HG03432 (cell line): Measurements from ENCODE around the gene BMPER.

Experiments used
- ATAC-seq: cut with Tn5 transposase; IDR thresholded peaks from one replicate; pipeline ENCODE4 v1.9.1; 2021; ENCODE audit warnings: mild to moderate bottlenecking, moderate library complexity; ENCODE audit not compliant: unreplicated experiment

BMPER gene

GRCh38 chr7:33905389-33906032 lies at the start of gene BMPER:
Gene BMPER, plus strand, starts transcription at chr7:33905539. Its CDS starts 75 bp downstream, at chr7:33905614.
- peak; percentile 24 for ATAC-seq

- ATAC-seq = no peak
Measured at GRCh38 chr7:33861947-33862346, 43.4 kb upstream of the BMPER start.

- no peak for ATAC-seq
Measured at GRCh38 chr7:33862946-33863814, 42.2 kb upstream of the BMPER start.

- ATAC-seq = no peak
Measured at GRCh38 chr7:33868166-33868565, 37.2 kb upstream of the BMPER start.

GRCh38 chr7:33869176-33869575 lies 36.2 kb upstream of the BMPER start:
- ATAC-seq = no peak

- ATAC-seq = no peak
Measured at GRCh38 chr7:33870120-33870519, 35.2 kb upstream of the BMPER start.

GRCh38 chr7:33872870-33873269 lies 32.5 kb upstream of the BMPER start:
- ATAC-seq = no peak

- ATAC-seq = no peak
Measured at GRCh38 chr7:33873518-33873917, 31.8 kb upstream of the BMPER start.

- no peak for ATAC-seq
Measured at GRCh38 chr7:33873981-33874750, 31.2 kb upstream of the BMPER start.

- ATAC-seq = no peak
Measured at GRCh38 chr7:33874943-33875342, 30.4 kb upstream of the BMPER start.

GRCh38 chr7:33876596-33877274 lies 28.6 kb upstream of the BMPER start:
- ATAC-seq = no peak

- no peak for ATAC-seq
Measured at GRCh38 chr7:33880787-33881186, 24.6 kb upstream of the BMPER start.

GRCh38 chr7:33881316-33881715 lies 24.0 kb upstream of the BMPER start:
- ATAC-seq = no peak

GRCh38 chr7:33882040-33882837 lies 23.1 kb upstream of the BMPER start:
- no peak for ATAC-seq

- no peak for ATAC-seq
Measured at GRCh38 chr7:33882950-33883670, 22.2 kb upstream of the BMPER start.

GRCh38 chr7:33883671-33883965 lies 21.7 kb upstream of the BMPER start:
- ATAC-seq = no peak

- ATAC-seq = no peak
Measured at GRCh38 chr7:33885290-33886148, 19.8 kb upstream of the BMPER start.

- no peak for ATAC-seq
Measured at GRCh38 chr7:33886149-33886623, 19.2 kb upstream of the BMPER start.
